Measurements from ENCODE around the gene REEP6. TPM values are rescaled to one million over a fixed set of nuclear protein-coding genes. Genes with fewer than 3 reads are reported as not detected.
"Not testable (repeated sequence)": the region's sequence is repeated elsewhere in the genome, so short reads cannot be mapped to it uniquely, and the experiment has no call there.

The REEP6 gene
- total and polyA plus RNA-seq, 12 donors, result 16.5 to 205 (median 115) TPM

DNA sequence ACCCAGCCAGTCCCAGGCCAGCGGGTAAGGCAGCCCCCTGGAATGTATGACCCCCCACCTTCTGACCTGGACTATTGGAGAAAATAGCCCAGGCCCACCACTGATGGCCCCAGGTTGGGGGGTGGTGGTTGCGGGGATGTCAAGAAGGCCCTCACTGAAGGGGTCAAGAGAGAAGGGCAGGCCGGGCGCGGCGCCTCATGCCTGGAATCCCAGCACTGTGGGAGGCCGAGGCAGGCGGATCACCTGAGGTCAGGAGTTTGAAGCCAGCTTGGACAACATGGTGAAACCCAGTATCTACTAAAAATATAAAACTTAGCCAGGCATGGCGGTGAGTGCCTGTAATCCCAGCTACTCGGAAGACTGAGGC, 23.3 kb downstream of the REEP6 start:
- no peaks in the 10 kb centered on the region for H3K9me3 ChIP-seq (replicated peaks in 1 of 3)
- H3K36me3 ChIP-seq (replicated peaks in 1 of 2), result no peaks in the 10 kb centered on the region
- DNase-seq, result no peak
- WGBS, 4 donors, result 57 to 82% (median 73%) methylated on average over 7 to 10 of the region's 10 CpGs
- no peak overlapping the region for H3K4me3 ChIP-seq
- no peak overlapping the region for H3K27ac ChIP-seq
- H3K27me3 ChIP-seq, result peaks cover 22% of the 10 kb centered on the region
- TF ChIP-seq, protein P1, sequence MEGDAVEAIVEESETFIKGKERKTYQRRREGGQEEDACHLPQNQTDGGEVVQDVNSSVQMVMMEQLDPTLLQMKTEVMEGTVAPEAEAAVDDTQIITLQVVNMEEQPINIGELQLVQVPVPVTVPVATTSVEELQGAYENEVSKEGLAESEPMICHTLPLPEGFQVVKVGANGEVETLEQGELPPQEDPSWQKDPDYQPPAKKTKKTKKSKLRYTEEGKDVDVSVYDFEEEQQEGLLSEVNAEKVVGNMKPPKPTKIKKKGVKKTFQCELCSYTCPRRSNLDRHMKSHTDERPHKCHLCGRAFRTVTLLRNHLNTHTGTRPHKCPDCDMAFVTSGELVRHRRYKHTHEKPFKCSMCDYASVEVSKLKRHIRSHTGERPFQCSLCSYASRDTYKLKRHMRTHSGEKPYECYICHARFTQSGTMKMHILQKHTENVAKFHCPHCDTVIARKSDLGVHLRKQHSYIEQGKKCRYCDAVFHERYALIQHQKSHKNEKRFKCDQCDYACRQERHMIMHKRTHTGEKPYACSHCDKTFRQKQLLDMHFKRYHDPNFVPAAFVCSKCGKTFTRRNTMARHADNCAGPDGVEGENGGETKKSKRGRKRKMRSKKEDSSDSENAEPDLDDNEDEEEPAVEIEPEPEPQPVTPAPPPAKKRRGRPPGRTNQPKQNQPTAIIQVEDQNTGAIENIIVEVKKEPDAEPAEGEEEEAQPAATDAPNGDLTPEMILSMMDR (IDR thresholded peaks at IDR 0.05), result no peak
- TF ChIP-seq POLR2A (IDR thresholded peaks at IDR 0.05), result no peak
- H3K4me1 ChIP-seq (replicated peaks in 1 of 2), result peaks cover 4 to 7% of the 10 kb centered on the region in 2 donors
- intact Hi-C loops (cut with DNase I), result loop anchor here in 1 of 2 donors (10.0 kb wide), 1 partner anchor 229 kb away; the partner anchor contains the start of gene EFNA2

DNA sequence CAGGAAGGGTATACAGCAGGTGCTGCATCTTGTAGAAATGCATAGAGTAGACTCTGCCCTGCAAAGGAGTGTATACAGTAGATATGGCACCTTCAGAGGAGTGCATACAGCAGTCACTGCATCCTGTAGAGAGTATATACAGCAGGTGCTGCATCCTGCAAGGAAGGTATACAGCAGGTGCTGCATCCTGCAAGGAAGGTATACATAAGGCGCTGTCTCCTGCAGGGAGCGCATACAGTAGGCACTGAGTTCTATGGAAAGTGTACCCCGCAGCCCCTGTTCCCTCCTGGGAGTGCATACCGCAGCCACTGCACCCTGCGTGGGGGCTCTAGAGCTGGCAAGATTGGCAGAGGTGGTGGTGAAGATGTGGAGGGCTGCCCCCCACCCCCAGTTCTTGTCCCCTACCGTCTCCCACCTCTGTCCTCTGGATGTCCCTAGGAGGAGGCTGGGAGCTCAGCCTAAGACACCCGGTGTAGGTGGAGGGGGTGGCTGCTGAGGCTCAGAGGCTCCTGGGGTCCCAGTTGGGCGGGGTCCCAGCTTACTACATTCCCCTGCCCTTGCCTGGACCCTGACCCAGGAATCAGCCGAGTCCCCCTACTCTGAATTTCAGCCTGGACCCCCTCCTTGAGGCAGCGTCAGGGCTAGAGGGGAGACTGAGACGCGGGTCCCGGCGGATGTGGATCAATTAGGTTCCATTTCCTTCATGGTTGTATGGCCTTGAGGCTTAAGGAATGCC, 24.2 kb downstream of the REEP6 start:
- H3K36me3 ChIP-seq (replicated peaks in 1 of 2), result no peaks in the 10 kb centered on the region
- peaks cover 4 to 7% of the 10 kb centered on the region in 2 donors for H3K4me1 ChIP-seq (replicated peaks in 1 of 2)
- no peaks in the 10 kb centered on the region for H3K9me3 ChIP-seq (replicated peaks in 1 of 3)
- no peak for DNase-seq
- H3K4me3 ChIP-seq, result no peak overlapping the region
- no peak overlapping the region for H3K27ac ChIP-seq
- H3K27me3 ChIP-seq, result peaks cover 22% of the 10 kb centered on the region
- TF ChIP-seq POLR2A (IDR thresholded peaks at IDR 0.05), result no peak
- TF ChIP-seq, protein P1 (IDR thresholded peaks at IDR 0.05), result no peak
- intact Hi-C loops (cut with DNase I), result loop anchor here in 1 of 2 donors (10.0 kb wide), 1 partner anchor 230 kb away; the partner anchor contains the start of gene EFNA2
- WGBS, 4 donors, result 62 to 83% (median 70%) methylated on average over 8 to 14 of the region's 14 CpGs

DNA sequence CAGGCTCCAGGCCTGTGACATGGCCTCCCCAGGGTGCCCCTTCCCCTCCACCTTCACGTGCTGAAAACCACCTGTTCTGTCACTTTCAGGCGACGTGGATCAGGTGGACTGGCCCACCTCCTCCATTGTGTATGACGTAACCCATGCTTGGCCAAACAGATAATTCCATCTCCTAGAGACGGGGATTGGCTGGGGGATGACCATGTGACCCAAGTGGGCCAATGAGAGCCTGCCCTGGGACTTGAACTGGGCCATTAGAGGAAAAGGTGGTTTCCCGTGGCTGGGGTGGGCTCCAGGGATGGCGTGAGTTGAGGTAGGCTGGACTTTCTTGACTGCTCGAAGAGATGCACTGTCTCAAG, 25.4 kb downstream of the REEP6 start:
- Histone ChIP-seq H3K27me3 (peaks cover 22% of the 10 kb centered on the region), H3K9me3 (replicated peaks in 1 of 3) (no peaks in the 10 kb centered on the region), H3K4me1 (replicated peaks in 1 of 2) (peaks cover 4 to 7% of the 10 kb centered on the region in 2 donors), H3K4me3 (no peak overlapping the region), H3K27ac (no peak overlapping the region), H3K36me3 (replicated peaks in 1 of 2) (no peaks in the 10 kb centered on the region)
- intact Hi-C loops (cut with DNase I), result loop anchor here in 1 of 2 donors (10.0 kb wide), 1 partner anchor 232 kb away; the partner anchor contains the start of gene EFNA2
- WGBS, 4 donors, result 60 to 85% (median 79%) methylated on average over 8 of the region's 8 CpGs
- no peak for DNase-seq
- TF ChIP-seq, protein P1 (IDR thresholded peaks at IDR 0.05), result no peak
- no peak for TF ChIP-seq POLR2A (IDR thresholded peaks at IDR 0.05)

DNA sequence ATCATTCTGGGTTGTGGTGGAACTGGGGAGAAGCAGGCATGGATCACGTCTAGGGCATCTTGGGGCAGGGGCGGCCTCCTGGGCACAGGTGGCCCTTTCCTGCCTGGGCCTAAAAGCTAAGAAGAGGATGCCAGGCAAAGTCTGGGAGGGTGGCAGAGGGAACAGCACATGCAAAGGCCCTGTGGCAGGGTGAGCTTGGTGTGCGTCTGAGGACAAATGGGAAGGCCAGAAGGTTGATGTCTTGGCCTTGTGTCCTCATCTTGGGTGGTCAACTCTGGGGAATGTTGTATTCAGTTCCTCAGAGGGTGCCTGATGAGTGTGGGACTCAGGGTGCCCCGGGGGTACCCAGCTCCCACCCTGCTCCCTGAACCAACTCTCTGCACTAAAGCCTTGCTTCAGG, 27.5 kb downstream of the REEP6 start:
- H3K4me1 ChIP-seq (replicated peaks in 1 of 2), result peaks cover under 1 to 3% of the 10 kb centered on the region in 2 donors
- no peak for DNase-seq
- H3K9me3 ChIP-seq (replicated peaks in 1 of 3), result no peaks in the 10 kb centered on the region
- intact Hi-C loops (cut with DNase I), result loop anchor here in 1 of 2 donors (10.0 kb wide), 1 partner anchor 234 kb away; the partner anchor contains the start of gene EFNA2
- H3K27me3 ChIP-seq, result peaks cover 25% of the 10 kb centered on the region
- no peak overlapping the region for H3K27ac ChIP-seq
- TF ChIP-seq, protein P1 (IDR thresholded peaks at IDR 0.05), result no peak
- TF ChIP-seq POLR2A (IDR thresholded peaks at IDR 0.05), result no peak
- no peak overlapping the region for H3K4me3 ChIP-seq
- WGBS, 4 donors, result 84 to 85% (median 84%) methylated on average over 3 to 4 of the region's 4 CpGs
- H3K36me3 ChIP-seq (replicated peaks in 1 of 2), result no peaks in the 10 kb centered on the region

DNA sequence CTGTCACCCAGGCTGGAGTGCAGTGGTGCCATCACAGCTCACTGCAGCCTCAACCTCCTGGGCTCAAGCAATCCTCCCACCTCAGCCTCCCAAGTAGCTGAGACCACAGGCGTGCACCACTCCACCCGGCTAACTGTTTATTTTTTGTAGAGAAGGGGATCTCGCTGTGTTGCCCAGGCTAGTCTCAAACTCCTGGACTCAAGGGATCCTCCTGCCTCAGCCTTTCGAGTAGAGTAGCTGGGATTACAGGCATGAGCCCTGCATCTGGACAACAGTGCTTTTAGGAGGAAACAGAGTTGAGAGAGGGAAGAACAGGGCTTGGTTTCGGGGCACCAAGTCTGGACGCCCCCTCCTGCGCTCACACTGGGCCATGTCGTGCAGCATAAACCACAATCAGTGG, 28.8 kb downstream of the REEP6 start:
- 63 to 91% (median 85%) methylated on average over 6 to 8 of the region's 8 CpGs for WGBS, 4 donors
- intact Hi-C loops (cut with DNase I), result loop anchor here in 1 of 2 donors (10.0 kb wide), 1 partner anchor 235 kb away; the partner anchor contains the start of gene EFNA2
- H3K27ac ChIP-seq, result not testable (repeated sequence)

More for the DNA sequence above, 28.8 kb downstream of the REEP6 start:
- H3K4me1 ChIP-seq (replicated peaks in 1 of 2); H3K36me3 ChIP-seq (replicated peaks in 1 of 2); H3K4me3 ChIP-seq; H3K9me3 ChIP-seq (replicated peaks in 1 of 3); DNase-seq: not testable (repeated sequence)
- peaks cover 25% of the 10 kb centered on the region for H3K27me3 ChIP-seq

All from adrenal gland (tissue), 12 donors.